ENCODE results near the gene RPP40.

GRCh38 chr6:4979426-4979825 lies 24.4 kb downstream of the RPP40 start:
- TF ChIP-seq CTCF (IDR thresholded peaks at IDR 0.05) (no peak), EP300 (IDR thresholded peaks at IDR 0.05) (no peak), POLR2A (IDR thresholded peaks at IDR 0.05) (no peak), POLR2AphosphoS5 (IDR thresholded peaks at IDR 0.05) (no peak)

All from stomach (tissue), 4 donors.